Effector memory CD8-positive, alpha-beta T cell (primary cell): ENCODE measurements around the gene MRPL17.
"Not testable (repeated sequence)": the region's sequence is repeated elsewhere in the genome, so short reads cannot be mapped to it uniquely, and the experiment has no call there.

ENCODE experiments used
- ATAC-seq: fragments of 150-1000 bp; cut with Tn5 transposase; replicated peaks from 2 replicates; pipeline ENCODE4 v1.10.0; 2021; ENCODE audit warnings: mild to moderate bottlenecking, moderate library complexity
- DNase-seq, 3 experiments: peaks; one replicate each; pipeline ENCODE4 v3.0.0; 2021
- H3K27ac Mint-ChIP-seq, 2 donors: one replicate each; pipeline ENCODE4 v1.8.0; 2022; ENCODE audit warnings: mild to moderate bottlenecking in 2 of 2, mixed read lengths in 2 of 2, moderate library complexity in 2 of 2
- H3K27me3 Mint-ChIP-seq, 2 donors: one replicate each; pipeline ENCODE4 v1.8.0; 2022; ENCODE audit warnings: mixed read lengths in 2 of 2
- H3K36me3 Mint-ChIP-seq: one replicate; pipeline ENCODE4 v1.8.0; 2022; ENCODE audit warnings: mild to moderate bottlenecking, moderate library complexity, mixed read lengths; ENCODE audit not compliant: insufficient read depth
- H3K4me1 Mint-ChIP-seq, 2 donors: one replicate each; pipeline ENCODE4 v1.8.0; 2022; ENCODE audit warnings: low read depth in 2 of 2, mixed read lengths in 2 of 2
- H3K4me3 Mint-ChIP-seq, 2 donors: one replicate each; pipeline ENCODE4 v1.8.0; 2022; ENCODE audit warnings: mild to moderate bottlenecking in 2 of 2, mixed read lengths in 2 of 2, moderate library complexity in 2 of 2
- H3K9me3 Mint-ChIP-seq, 2 donors: one replicate each; pipeline ENCODE4 v1.8.0; 2022; ENCODE audit warnings: mixed read lengths in 2 of 2

Gene MRPL17

DNA sequence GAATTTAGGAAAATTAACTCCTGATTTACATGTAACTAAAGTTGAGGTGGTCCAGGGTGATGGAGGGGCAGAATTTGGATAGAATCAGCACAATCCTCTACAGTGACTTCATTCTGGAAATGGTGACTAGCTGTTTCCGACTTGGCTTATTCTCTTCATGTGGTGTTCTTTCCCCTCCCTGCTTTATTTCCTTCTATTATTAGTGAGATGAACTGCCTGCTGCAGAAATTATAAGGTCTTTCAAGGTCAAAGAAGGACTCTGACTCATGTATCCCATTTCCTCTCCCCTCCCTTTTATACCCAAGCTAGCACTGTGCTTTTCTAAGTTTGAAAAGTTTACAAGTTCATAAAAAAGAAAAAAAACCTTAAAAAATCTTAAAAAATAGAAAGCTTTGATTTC lies 12.2 kb upstream of the MRPL17 start:
- DNase-seq = no peak
- H3K4me3 Mint-ChIP-seq = no peak overlapping the region
- peaks cover 16 to 19% of the 10 kb centered on the region in 2 donors for H3K4me1 Mint-ChIP-seq
- no peaks in the 10 kb centered on the region for H3K9me3 Mint-ChIP-seq
- ATAC-seq = no peak
- no peak overlapping the region for H3K27ac Mint-ChIP-seq
- H3K27me3 Mint-ChIP-seq = no peaks in the 10 kb centered on the region
- H3K36me3 Mint-ChIP-seq = no peaks in the 10 kb centered on the region

DNA sequence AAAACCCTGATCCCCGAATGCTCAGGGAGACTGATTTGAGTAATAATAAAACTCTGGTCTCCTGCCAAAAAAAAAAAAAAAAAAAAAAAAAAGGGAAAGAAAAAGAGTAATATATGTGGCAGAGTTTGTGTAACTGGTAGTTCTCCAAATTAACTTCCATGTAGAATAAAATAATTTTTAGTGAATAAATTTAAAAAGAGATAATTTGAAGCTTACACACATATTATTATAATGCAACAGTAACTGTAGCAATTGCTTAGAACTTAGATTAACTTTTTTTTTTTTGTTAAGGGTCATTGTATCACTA lies 11.0 kb upstream of the MRPL17 start:
- no peak for ATAC-seq
- peaks cover 16 to 19% of the 10 kb centered on the region in 2 donors for H3K4me1 Mint-ChIP-seq
- H3K27ac Mint-ChIP-seq = peak overlapping the region; percentile 67 to 81

DNA sequence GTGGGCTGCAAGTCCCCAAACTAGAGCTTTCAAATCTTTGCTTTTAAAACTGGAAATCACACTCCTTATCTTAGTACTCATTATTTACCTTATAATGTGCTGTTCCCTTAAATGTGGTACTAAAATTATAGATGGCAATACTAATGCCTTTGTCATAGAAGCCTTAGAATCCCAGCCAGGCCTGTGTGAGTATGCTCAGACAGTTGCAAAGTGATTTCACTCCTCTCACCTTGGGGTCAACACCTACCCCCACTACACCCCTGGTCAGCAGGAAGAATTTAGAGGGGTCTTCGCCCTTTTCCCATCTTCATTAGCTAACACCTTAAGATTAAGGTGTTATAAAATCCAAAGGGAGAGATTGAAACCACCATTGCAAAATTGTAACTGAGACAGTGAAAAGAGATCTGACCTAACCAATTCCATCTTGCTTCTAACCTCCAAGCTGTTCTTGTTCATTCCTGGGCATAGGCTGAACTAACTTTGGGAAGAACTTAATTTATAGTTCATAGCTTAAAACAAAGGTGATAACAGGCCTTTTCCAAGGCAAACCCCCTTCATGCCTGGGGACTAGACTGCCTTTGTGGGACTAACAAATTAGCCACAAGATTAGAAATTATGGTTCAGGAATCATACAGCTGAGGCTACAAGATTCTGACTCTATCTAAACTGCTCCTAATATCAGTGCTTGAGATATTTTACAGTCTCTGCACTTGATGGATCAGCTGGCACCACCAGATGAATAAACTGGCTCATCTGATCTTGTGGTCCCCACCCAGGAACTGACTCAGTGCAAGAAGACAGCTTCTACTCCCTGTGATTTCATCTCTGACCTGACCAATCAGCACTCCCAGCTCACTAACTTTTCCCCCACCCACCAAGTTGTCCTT lies 10.4 kb upstream of the MRPL17 start:
- Mint-ChIP-seq H3K27me3 (no peaks in the 10 kb centered on the region), H3K27ac (peak overlapping the region; percentile 67 to 81), H3K4me3 (peak overlapping the region; percentile 4 to 15), H3K4me1 (peaks cover 14 to 19% of the 10 kb centered on the region in 2 donors), H3K36me3 (no peaks in the 10 kb centered on the region), H3K9me3 (no peaks in the 10 kb centered on the region)
- ATAC-seq (peak; percentile 51), DNase-seq (peak in 2 of 3 experiments; percentile 18 to 22)

More for the DNA sequence above, 11.0 kb upstream of the MRPL17 start:
- DNase-seq = no peak
- Mint-ChIP-seq H3K9me3 (no peaks in the 10 kb centered on the region), H3K36me3 (no peaks in the 10 kb centered on the region), H3K27me3 (no peaks in the 10 kb centered on the region), H3K4me3 (peak overlapping the region; percentile 4 to 15)

DNA sequence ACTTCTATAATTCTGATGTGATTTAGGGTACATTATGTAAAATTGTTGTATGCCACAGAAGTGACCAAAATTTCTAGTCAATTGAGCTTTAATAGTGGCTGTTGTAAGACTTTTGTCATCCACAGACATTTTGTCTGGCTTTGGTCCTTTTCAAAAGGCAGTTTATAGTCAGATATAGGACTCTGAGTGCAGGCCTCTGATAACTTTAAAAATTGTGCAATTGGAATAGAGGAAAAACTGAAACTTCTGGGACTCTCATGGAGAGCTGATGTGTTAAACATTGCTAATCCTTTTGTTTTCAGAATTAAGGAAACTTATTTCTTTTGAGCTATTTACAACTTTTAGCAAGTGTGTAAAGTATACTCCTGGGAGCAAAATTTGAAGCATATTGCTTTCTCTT lies 9.0 kb upstream of the MRPL17 start:
- no peaks in the 10 kb centered on the region for H3K9me3 Mint-ChIP-seq
- ATAC-seq (no peak), DNase-seq (no peak)
- peak overlapping the region; percentile 67 to 81 for H3K27ac Mint-ChIP-seq
- H3K27me3 Mint-ChIP-seq = no peaks in the 10 kb centered on the region
- no peaks in the 10 kb centered on the region for H3K36me3 Mint-ChIP-seq
- no peak overlapping the region for H3K4me3 Mint-ChIP-seq
- peaks cover 11 to 19% of the 10 kb centered on the region in 2 donors for H3K4me1 Mint-ChIP-seq

DNA sequence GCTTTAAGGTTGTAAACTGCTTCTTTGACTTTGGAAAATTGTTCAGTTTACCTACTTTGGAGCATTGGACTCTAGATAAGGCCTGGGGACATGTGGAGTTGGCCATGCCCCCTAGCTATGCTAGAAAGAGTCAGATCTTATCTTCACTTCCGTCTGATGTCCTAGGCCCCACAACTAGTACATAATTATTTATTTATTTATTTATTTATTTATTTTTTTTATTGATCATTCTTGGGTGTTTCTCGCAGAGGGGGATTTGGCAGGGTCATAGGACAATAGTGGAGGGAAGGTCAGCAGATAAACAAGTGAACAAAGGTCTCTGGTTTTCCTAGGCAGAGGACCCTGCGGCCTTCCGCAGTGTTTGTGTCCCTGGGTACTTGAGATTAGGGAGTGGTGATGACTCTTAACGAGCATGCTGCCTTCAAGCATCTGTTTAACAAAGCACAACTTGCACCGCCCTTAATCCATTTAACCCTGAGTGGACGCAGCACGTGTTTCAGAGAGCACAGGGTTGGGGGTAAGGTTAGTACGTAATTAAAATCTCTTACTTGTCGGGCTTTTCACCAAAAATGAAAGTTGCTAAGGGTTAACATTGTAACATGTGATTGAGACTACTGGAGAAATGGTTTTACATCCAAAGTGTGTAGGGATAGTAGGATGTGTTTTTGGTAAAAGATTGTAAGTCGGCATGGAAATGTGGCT lies 7.4 kb upstream of the MRPL17 start:
- not testable (repeated sequence) for H3K27ac Mint-ChIP-seq, H3K4me3 Mint-ChIP-seq, ATAC-seq, H3K36me3 Mint-ChIP-seq, H3K27me3 Mint-ChIP-seq, H3K9me3 Mint-ChIP-seq, DNase-seq
- peaks cover 11 to 19% of the 10 kb centered on the region in 2 donors for H3K4me1 Mint-ChIP-seq

DNA sequence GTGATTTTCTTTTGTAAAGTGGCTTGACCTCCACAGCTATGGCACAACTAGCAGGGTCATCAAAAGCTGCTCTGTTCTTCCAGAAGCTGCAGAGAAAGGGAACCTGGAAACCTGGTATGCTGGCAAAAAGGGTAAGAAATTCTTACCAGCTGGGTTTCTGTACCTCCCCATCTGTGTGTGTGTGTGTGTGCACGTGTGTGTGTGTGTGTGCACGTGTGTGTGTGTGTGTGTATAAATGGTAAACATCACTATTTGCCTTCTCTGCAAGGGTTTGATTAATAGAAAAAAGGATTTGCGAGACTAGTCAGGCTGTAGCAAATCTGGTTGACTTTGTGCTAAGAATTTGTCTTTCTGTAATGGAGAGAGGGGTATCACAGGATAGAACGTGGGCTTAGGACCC lies 4.7 kb upstream of the MRPL17 start:
- no peak for ATAC-seq
- Mint-ChIP-seq H3K36me3 (peaks cover 7% of the 10 kb centered on the region), H3K4me3 (no peak overlapping the region), H3K27me3 (no peaks in the 10 kb centered on the region), H3K4me1 (peaks cover 10 to 13% of the 10 kb centered on the region in 2 donors), H3K27ac (peak overlapping the region in 1 of 2 donors; percentile 19), H3K9me3 (no peaks in the 10 kb centered on the region)
- DNase-seq = no peak

DNA sequence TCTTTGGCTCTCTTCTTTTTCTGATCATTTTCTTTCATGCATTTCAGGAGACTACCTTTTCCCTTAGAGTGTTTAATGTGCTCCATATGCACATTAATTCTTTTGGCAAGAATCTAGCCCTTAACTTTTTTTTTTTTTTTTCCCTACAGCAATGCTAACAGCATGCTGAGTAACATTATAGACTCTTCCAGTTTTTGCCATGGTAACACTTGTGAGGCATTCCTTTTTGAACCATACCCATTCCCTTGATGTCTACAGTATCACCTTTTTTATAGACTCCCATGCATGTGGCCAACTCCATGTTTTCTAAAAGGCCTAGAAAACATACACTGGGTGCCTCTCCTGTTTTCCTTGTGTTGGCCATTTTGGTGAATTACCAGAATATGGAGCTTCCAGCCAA lies 2.9 kb upstream of the MRPL17 start:
- peaks cover 17% of the 10 kb centered on the region for H3K36me3 Mint-ChIP-seq
- DNase-seq (no peak), ATAC-seq (no peak)
- no peaks in the 10 kb centered on the region for H3K27me3 Mint-ChIP-seq
- peaks cover 18 to 22% of the 10 kb centered on the region in 2 donors for H3K4me1 Mint-ChIP-seq
- H3K9me3 Mint-ChIP-seq = no peaks in the 10 kb centered on the region
- H3K4me3 Mint-ChIP-seq = no peak overlapping the region
- no peak overlapping the region for H3K27ac Mint-ChIP-seq

GRCh38 chr11:6684068-6684467 lies 928 bp upstream of the MRPL17 start:
- Mint-ChIP-seq H3K36me3 (peaks cover 24% of the 10 kb centered on the region), H3K4me1 (peaks cover 22 to 23% of the 10 kb centered on the region in 2 donors), H3K4me3 (peak overlapping the region; percentile 95 to 100), H3K27ac (peak overlapping the region; percentile 98 to 99)
- not testable (repeated sequence) for ATAC-seq, H3K27me3 Mint-ChIP-seq, DNase-seq, H3K9me3 Mint-ChIP-seq

DNA sequence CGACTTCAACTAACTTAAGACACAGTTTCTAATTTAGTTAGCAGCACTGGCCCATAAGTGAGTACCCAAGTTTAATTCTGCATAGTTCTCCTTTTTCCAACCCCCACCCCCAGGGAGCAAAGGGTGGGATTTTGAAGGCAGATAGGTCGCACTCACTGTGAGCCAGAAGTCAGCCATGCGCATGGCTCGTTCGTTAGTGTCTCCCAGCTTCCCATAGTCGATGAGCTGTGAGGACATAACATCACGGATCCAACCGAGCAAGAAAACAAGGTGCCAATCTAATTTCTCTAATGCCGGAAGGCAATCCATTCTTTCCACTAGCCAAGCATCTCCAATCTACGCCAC lies 577 bp downstream of the MRPL17 start:
- no peaks in the 10 kb centered on the region for H3K27me3 Mint-ChIP-seq
- peak overlapping the region; percentile 98 to 99 for H3K27ac Mint-ChIP-seq
- DNase-seq = no peak
- peaks cover 22 to 26% of the 10 kb centered on the region in 2 donors for H3K4me1 Mint-ChIP-seq
- ATAC-seq = no peak
- peaks cover 26% of the 10 kb centered on the region for H3K36me3 Mint-ChIP-seq
- H3K9me3 Mint-ChIP-seq = no peaks in the 10 kb centered on the region
- peak overlapping the region; percentile 95 to 100 for H3K4me3 Mint-ChIP-seq

DNA sequence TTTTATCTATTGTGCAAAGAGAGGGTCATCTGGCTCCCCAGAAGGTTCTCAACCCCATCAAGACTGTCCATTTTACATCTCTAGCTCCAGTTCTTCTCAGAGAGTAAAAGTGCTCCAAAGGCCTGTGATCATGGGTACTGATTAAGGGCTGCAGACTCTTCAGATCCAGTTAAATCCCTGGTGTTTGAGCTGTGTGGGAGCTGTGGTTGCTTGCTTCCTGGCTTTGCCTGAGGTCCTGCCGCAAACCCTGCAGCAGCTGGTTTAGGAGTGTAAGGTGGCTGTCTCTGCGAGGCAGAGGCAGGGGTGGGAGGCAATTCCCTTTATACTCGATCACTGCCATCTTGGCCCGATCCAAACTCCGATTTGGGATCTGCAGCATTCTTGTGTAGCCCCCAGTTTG lies 1.2 kb downstream of the MRPL17 start:
- ATAC-seq (no peak), DNase-seq (no peak)
- Mint-ChIP-seq H3K36me3 (peaks cover 26% of the 10 kb centered on the region), H3K4me3 (peak overlapping the region; percentile 95 to 100), H3K27me3 (no peaks in the 10 kb centered on the region), H3K9me3 (no peaks in the 10 kb centered on the region), H3K27ac (peak overlapping the region in 1 of 2 donors; percentile 98), H3K4me1 (peaks cover 22 to 26% of the 10 kb centered on the region in 2 donors)

GRCh38 chr11:6681505-6681904 lies 1.6 kb downstream of the MRPL17 start:
- H3K4me3 Mint-ChIP-seq = peak overlapping the region in 1 of 2 donors; percentile 95
- H3K9me3 Mint-ChIP-seq = no peaks in the 10 kb centered on the region
- no peaks in the 10 kb centered on the region for H3K27me3 Mint-ChIP-seq
- peaks cover 22 to 26% of the 10 kb centered on the region in 2 donors for H3K4me1 Mint-ChIP-seq
- no peak for DNase-seq
- ATAC-seq = no peak
- peaks cover 26% of the 10 kb centered on the region for H3K36me3 Mint-ChIP-seq
- peak overlapping the region in 1 of 2 donors; percentile 98 for H3K27ac Mint-ChIP-seq

DNA sequence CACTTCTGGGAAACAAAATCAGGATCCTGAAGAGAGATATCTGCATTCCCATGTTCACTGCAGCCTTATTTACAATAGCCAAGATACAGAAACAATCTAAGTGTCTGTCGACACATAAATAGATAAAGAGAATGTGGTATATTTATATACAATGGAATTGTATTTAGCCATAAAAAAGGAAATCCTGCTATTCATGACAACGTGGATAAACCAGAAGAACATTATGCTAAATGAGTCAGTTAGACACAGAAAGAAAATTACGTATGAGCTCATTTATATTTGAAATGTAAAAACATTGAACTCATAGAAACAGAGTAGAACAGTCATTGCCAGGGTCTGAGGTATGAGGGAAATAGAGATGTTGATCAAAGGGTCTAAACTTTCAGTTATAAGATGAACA lies 6.1 kb downstream of the MRPL17 start:
- H3K27ac Mint-ChIP-seq = no peak overlapping the region
- H3K9me3 Mint-ChIP-seq = no peaks in the 10 kb centered on the region
- DNase-seq (no peak), ATAC-seq (no peak)
- H3K36me3 Mint-ChIP-seq = peaks cover 10% of the 10 kb centered on the region
- no peaks in the 10 kb centered on the region for H3K27me3 Mint-ChIP-seq
- no peak overlapping the region for H3K4me3 Mint-ChIP-seq
- H3K4me1 Mint-ChIP-seq = peaks cover 24 to 36% of the 10 kb centered on the region in 2 donors

DNA sequence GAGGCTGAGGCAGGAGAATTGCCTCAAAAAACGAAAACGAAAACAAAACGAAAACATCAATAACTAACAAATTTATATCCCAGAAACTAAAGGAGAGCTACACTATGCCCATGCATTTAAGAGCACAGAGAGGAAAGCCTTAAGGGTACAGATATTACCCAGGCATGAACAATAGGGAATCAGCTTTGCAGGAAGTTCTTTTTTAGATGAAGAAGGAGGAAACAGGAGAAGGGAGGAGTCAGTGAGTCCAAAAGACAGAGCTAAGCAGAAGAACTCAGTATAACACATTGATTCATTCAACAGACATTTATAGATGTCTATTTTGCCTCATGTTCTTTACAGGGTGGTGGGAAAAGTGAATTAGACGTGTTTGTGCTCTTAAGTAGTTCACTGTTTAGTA lies 8.3 kb downstream of the MRPL17 start:
- no peaks in the 10 kb centered on the region for H3K27me3 Mint-ChIP-seq
- no peak for DNase-seq
- peaks cover 8% of the 10 kb centered on the region for H3K36me3 Mint-ChIP-seq
- H3K4me3 Mint-ChIP-seq = no peak overlapping the region
- H3K27ac Mint-ChIP-seq = no peak overlapping the region
- no peak for ATAC-seq
- no peaks in the 10 kb centered on the region for H3K9me3 Mint-ChIP-seq
- peaks cover 24 to 41% of the 10 kb centered on the region in 2 donors for H3K4me1 Mint-ChIP-seq

DNA sequence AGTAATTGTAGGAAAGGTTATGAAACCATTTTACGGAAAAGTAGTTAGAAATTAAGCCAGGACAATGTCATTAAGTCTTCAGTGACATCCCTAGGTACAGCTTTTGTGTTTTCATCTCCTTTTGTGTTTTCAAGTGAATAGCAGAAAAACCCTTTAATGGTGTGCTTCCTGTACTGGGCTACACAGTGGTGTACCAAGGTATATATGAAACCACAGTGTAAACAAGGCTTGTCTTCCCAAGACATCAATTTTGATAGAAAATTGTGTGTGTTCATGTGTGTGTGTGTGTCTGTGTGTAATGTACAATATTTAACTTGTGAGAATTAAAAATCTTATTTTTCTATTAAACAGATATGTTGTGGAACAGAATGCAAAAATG lies 8.9 kb downstream of the MRPL17 start:
- Mint-ChIP-seq H3K27ac (no peak overlapping the region), H3K4me3 (no peak overlapping the region)
- peak; percentile 31 for ATAC-seq

More for the DNA sequence above, 8.9 kb downstream of the MRPL17 start:
- Mint-ChIP-seq H3K4me1 (peaks cover 24 to 40% of the 10 kb centered on the region in 2 donors), H3K27me3 (no peaks in the 10 kb centered on the region), H3K36me3 (peaks cover 4% of the 10 kb centered on the region), H3K9me3 (no peaks in the 10 kb centered on the region)
- DNase-seq = no peak
